ENCODE results near the gene MAEA.

The MAEA gene

GRCh38 chr4:1337951-1338751, 48.5 kb downstream of the MAEA start:
- DNase-seq: no peak

DNA sequence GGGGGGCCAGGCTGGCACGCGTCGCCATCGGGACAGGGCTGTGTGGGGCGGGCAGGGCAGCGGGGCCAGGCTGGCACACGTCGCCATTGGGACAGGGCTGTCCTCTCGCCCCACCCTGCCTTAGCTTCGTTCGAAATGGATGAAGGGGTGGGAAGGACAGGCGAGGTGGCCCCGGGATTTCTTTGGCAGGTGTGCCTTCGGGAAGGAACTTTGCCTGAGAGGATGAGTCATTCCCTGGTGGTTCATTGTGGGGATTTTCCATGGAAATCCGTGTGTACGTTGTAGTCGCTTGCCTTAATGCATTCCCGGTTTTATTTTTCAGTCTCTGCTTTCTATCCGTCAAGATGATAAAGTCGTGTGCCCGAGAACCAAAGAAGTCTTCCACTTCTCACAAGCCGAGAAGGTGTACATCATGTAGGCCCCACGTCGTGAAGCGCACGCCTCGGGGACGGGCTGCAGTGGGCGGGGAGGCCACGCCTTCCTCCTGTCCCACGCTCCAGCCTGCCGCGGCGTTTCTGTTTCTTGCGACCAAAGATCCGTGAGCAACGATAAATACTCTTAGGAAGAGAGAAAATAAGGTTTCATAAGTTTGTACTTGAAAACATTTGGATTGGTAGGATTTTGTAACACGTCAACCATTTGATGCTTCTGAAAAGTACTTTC, 49.2 kb downstream of the MAEA start:
- no peak for DNase-seq

DNA sequence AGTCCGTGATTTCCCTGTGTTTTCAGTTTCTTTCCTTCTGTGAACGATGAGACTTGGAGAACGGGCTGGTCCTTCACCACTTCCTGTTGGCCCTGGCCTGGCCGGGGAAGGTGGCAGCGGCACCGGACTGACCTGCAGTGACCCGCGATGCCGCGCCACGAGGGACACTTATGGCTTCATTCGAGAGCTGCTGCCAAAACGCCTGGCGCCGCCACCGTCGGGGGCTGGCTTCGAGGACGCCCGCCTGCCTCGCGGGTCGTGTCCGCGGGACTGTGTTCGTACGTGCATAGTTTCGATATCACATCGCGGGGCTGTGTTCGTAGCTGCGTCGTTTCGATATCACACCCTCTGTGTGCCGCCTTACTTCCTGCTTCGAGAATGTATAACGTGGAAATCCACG, 49.8 kb downstream of the MAEA start:
- DNase-seq: no peak

GRCh38 chr4:1340181-1340747, 50.6 kb downstream of the MAEA start:
- no peak for DNase-seq

DNA sequence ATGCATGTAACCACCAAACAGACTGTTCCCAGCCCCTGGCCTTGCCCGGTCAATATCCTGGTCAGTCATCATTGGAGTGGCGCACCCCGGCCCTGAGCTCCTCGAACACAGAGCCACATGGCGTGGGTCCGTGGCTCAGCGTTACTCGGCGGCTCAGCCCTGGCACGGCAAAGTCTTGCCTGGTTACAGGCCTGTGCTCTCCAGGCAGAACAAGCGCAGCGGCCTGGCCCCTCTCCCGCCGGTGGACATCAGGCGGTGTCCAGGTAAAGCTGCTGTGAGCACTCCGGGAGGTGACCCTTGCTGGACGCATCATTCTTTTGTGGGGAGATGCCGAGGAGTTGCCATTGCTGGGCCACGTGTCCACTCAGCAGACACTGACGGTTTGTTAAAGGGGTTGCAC, 51.2 kb downstream of the MAEA start:
- no peak for DNase-seq

DNA sequence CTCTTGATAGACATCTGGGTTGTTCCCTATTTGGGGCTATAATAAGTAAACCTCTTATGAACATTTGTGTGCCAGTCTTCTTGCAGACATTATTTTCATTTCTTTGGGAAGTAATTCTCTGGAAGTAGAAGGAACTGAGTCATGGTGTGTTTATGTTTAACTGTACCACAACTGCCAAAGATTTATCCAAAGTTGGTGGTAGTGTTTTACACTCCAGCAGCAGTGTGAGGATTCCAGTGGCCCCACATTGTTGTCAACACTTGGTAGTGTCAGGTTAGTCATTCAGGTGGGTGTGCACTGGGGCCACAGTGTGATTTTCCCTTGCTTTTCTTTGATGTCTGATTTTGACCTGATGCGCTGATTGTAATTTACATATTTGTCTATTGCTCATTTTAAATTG, 52.3 kb downstream of the MAEA start:
- DNase-seq: no peak

GRCh38 chr4:1344696-1345095, 55.0 kb downstream of the MAEA start:
- DNase-seq: no peak

DNA sequence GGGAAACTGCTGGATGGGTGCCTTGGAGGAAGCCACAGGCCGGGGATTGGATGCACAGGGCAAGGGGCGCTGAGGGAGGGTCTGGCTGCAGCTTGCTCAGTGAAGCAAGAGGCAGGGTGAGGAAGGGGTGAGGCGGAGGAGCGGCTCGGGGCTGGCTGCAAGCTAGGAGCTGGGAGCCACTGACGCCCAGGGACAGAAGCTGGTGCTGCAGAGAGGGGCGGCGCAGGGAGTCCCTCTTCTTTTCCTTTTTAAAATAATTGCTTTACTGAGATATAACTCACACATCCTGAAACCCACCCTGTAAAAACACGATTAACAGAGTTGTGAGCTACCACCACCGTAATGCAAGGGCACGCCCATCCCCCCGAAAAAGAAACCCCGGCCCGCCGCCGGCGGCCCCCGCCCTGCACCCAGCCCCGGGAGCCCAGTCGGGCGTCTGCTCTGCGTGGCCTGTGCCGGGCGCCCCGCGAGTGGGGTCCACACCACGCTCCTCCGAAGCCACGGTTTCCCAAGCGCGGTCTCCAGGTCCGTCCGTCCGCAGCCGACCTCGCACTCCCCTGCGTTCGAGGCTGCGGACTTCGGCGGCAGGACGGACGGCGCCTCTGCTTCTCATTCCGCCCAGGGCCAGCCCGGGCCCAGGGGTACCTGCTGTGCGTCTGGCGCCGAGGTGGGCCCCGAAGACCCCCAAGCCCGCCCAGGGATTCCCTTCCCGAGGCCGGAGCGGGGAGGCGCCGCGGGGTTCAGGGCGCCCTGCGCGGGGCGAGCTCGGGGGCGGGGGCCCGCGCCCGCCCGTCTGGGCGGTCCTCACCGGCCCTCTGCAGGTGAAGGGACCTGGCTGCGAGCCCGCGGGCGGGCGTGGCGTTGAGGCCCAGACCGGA, 56.5 kb downstream of the MAEA start:
- DNase-seq: peak; percentile 89

GRCh38 chr4:1346781-1347409, 57.2 kb downstream of the MAEA start, which contains the start of gene UVSSA:
Gene UVSSA (plus strand): TSS chr4:1347208. CDS start chr4:1348092, 884 bp downstream.
- DNase-seq: peak; percentile 99

DNA sequence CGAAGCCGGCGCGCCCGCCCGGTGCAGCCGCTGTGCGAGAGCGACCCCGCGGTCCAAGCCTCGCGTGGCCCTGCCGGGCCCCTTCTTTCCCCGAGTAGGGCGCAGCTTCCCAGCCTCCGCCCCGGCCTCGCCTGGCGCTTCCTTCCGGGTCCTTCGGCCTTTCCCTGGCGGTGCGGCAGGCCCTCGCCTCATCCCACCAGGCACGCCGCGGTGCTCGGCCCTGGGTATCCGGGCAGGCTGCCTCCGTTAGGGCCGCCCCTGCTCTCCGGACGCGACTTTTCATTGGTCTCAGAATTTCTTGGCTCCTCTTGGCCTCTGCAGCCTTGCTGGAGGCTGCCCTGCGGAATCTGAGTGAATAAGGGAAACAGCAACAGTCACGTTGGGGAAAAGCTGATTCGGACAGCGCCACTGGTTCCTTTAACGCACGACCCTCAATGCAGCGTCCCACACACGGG, 57.7 kb downstream of the MAEA start:
- DNase-seq: peak; percentile 77

DNA sequence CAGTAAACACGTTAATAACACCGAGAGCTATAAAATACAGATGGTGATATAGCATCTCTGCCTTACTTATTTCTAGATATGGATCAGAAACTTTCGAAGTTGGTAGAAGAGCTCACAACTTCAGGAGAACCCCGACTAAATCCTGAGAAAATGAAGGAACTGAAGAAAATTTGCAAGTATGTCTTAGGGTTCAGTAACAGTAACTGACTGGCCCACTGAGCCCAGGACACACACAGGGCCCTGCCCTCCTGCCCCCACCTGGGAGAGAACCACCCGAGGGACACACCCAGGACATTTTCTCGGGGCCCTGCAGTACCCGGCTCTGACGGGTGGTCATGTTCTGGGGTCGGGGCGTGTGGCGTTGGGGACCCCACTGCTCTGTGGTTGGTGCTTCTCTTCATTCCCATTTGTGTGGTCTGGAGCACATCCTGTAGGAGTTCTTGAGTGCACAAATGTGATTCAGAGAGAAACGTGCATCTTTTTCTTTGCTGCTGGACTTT, 58.4 kb downstream of the MAEA start:
- no peak for DNase-seq

DNA sequence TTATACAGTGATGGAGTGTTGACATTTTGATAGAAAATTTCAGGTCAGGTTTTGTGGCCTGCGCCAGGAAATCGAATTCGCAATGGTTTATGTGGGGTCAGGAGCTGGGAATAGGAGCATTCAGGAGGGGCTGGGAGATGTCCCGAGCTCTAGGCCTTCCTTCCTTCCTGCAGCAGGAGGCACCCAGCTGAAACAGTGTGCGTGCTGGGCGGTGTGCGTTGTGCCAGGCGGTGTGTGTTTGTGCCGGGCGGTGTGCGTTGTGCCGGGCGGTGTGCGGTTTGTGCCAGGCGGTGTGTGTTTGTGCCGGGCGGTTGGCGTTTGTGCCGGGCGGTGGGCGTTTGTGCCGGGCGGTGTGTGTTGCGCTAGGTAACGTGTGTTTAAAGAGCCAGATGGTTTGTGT, 59.1 kb downstream of the MAEA start:
- DNase-seq: no peak

DNA sequence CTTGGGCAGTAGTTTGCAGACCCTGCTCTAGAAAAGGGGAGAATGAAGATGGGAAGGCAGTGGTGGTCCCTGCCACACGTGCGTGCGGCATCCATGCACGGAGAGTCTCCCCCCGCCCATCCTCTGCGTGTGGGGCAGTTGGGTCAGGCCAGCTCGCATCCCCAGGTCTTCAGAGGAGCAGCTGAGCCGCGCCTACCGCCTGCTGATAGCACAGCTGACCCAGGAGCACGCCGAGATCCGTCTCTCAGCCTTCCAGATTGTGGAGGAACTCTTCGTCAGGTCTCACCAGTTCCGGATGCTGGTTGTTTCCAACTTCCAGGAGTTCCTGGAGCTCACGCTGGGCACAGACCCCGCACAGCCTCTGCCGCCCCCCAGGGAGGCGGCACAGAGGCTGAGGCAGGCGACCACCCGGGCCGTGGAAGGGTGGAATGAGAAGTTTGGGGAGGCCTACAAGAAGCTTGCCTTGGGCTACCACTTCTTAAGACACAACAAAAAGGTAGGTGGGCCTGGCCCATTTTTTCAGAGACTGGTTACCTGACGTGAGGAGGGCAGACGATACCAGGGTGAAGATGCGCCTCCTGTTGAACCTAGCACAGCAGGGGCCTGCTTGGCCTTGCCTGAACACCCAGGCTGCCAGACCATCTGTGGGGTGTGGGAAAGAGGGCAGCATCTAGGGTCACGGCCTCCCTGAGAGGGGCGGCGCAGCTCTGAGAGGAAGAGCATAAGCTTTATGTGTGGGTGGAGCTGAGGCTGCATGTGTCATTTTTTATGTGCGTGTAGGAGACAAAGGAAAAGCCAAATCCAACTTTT, 59.9 kb downstream of the MAEA start:
- DNase-seq: no peak

- no peak for DNase-seq
Measured at GRCh38 chr4:1350169-1350520, 60.5 kb downstream of the MAEA start.

DNA sequence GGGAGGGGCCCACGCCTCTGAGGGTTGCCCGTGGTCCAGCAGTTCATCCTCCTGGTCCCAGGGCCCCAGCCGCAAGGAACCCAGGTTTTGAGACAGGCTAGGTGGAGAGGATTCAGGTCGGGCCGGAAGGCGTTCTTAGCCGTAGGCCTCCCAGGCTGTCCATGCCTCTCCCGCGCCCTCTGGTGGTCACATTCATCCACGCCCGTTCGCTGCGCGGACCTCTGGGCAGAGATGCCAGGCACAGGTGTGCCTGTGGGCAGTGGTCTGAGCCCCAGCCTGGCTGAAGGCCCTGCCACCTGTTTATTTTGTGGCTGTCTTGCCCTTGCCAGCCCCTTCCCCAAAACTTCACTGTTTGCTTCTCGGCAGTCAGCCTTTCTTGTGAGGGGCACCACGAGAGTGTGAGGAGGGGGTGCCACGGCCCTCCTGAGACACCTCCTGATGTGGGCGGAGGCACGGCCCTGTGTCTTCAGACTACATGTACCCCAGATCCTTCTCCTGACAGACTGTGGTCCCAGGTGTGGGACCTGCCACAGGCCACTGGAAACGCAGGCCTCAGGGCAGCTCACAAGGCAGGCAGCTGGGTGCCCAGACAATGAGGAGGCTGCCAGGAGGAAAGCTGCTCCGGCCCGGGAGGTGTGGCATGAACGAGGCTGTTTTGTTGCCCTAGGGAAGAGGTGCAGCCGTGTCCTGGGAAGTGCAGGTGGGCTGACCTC, 62.3 kb downstream of the MAEA start:
- DNase-seq: peak; percentile 87

DNA sequence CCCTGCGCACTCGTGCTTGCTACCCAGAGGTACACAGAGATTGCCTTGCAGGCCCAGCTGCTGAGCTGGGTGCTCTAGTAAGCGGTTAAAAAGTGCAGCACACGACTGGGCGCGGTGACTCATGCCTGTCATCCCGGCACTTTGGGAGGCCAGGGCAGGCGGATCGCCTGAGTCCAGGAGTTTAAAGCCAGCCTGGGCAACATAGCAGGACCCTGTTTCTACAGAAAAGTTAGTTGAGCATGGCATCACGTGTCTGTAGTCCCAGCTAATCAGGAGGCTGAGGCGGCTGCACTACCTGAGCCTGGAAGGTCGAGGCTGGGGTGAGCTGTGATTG, 62.8 kb downstream of the MAEA start:
- DNase-seq: no peak

DNA sequence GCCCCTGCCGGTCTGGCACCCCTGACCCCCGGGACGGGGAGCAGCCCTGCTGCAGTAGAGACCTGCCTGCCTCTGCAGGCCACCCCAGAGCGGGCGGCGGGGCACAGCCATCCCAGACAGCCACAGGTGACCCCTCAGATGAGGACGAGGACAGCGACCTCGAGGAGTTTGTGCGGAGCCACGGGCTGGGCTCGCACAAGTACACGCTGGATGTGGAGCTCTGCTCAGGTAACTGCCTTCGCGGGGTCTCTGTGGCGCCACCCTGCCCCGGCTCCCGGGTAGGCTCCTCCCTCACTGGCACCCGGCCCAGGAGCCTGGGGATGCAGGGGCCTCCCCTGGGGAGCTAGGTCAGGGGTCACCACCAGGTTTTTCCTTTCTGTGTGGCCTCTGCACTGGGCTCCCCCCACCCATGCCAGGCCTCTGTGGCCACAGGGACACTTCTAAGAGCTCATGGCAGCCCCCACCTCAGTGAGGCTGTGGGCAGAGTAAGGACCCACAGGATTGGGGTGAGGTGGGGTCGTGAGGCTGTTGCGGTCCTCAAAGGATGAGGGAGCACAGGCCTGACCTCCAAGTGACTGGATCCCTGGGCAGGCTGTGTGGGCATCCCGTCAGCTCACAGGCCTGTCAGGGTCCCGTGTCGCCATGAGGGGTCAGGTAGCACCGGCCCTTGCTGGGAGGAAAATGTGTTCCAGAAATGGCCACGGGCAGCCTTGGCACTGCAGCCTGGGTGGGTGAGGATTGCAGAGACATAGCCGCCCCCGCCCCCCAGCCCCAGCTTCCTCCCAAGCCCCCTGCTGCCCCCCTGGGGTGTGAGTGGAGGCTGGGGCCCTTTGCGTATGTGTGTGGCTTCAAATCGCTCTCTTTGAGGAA, 63.7 kb downstream of the MAEA start:
- DNase-seq: no peak

GRCh38 chr4:1354136-1354982, 64.7 kb downstream of the MAEA start:
- DNase-seq: no peak

DNA sequence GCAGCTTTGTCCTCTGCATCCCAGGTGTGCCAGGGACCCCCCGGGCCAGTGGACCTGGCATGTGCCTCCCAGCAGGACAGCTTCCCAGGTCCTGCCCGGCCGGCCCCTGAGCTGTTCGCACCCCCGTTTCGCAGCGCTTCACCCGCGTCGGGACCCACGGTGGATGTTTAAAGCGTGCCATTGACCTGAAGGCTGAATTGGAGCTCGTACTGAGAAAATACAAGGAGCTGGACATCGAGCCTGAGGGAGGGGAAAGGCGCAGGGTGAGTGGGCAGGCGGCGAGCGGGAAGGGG, 65.2 kb downstream of the MAEA start:
- no peak for DNase-seq
